Anterior cingulate cortex (tissue), 58 donors: ENCODE data around the gene DNAH17.

ENCODE experiments used
- DNase-seq, 58 donors: peaks; one replicate each; lab custom pipeline; 2025; lab: John Stamatoyannopoulos, UW

Gene DNAH17

GRCh38 chr17:78462148-78462547 lies 115.0 kb downstream of the DNAH17 start:
- no peak for DNase-seq

GRCh38 chr17:78461799-78462053 lies 115.5 kb downstream of the DNAH17 start:
- no peak for DNase-seq

GRCh38 chr17:78460951-78461798 lies 116.0 kb downstream of the DNAH17 start:
- no peak for DNase-seq

GRCh38 chr17:78460176-78460675 lies 117.0 kb downstream of the DNAH17 start:
- DNase-seq: no peak

- no peak for DNase-seq
Observed at GRCh38 chr17:78459696-78460095, 117.5 kb downstream of the DNAH17 start.

- DNase-seq: peak in 57 of 58 donors; percentile 8 to 98 (median 87)
Observed at GRCh38 chr17:78458736-78459335, 118.4 kb downstream of the DNAH17 start.

DNA sequence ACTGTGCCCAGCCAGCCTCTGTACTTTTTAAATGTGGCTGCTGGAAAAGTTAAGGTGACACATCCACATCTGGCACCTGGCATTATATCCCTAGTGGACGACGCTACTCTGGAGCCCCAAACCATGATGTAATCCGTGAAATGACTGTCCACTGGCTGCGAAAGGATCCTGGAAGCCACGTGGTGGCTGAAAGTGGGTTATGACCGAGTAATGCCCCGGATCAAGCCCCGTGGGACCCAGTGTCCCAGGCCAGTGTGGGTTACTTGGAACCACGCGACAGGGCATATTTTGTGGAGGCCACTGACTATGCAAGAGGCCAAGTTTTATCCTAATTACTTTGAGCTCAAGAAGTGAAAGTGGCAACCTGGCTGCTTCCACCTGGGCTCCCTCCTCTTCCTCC lies 119.1 kb downstream of the DNAH17 start:
- DNase-seq: peak in 8 of 58 donors; percentile 14 to 62 (median 40)

DNA sequence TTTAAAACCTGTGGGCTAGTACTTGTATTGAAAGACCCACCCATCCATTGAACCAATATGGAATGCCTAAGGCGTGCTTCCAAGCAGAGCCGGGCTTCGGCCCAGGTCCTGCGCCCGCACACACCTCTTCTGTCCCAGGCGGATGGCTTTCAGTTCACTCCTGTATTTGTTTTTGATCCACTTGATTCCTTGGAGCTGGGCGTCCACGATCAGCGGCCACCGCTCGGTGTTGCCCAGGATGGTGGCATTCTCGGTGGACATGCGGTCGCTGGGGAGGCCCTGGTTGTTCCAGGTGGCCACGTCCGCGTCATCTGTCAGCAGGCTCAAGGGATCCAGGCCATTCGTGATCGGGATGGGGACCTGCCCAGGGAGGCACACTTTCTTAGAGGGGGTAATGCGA lies 122.8 kb downstream of the DNAH17 start:
- DNase-seq: no peak

DNA sequence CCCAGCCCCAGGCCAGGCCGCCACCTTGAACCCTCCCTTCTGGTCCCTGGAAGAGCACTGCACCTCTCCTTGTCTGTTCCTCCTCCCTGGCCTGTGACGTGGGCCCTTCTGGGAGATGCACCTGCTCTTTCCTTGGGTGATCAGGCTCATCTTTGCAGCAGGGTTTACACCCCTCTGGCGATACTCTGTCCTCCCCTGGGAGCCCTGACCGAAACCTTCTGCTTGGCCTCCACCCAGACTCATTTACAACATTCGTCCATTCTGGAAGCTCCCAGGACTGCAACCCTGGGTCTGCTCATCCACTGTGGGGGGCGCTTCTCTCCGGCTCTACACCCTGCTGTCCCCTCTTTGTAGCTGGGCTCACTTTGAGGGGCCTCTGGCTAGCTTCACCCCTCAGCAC lies 125.4 kb downstream of the DNAH17 start:
- no peak for DNase-seq

- DNase-seq: peak in 1 of 58 donors; percentile 22
Observed at GRCh38 chr17:78450696-78451345, 126.4 kb downstream of the DNAH17 start.

GRCh38 chr17:78449983-78450595 lies 127.1 kb downstream of the DNAH17 start:
- DNase-seq: no peak

GRCh38 chr17:78448356-78448993 lies 128.7 kb downstream of the DNAH17 start:
- DNase-seq: no peak

- no peak for DNase-seq
Observed at GRCh38 chr17:78446833-78447232, 130.4 kb downstream of the DNAH17 start.

DNA sequence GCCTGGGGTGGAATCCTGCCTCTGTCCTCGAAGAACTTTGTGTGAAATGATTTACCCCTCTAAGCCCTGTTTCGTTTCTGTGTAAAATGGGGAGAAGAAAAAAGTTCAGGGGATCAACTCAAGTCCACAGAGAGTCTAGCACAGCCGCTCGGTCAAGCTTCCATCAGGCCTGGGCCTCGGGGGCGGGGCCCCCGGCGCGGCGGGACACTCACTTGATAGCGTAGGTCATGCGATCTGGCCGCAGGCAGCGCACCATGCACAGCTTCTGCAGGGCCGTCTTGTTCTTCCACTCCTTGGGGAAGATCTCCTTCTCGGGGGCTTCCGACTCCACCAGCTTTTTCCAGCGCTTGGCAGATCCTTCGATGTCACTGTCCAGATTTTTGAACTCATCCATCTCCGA lies 132.8 kb downstream of the DNAH17 start:
- no peak for DNase-seq

DNA sequence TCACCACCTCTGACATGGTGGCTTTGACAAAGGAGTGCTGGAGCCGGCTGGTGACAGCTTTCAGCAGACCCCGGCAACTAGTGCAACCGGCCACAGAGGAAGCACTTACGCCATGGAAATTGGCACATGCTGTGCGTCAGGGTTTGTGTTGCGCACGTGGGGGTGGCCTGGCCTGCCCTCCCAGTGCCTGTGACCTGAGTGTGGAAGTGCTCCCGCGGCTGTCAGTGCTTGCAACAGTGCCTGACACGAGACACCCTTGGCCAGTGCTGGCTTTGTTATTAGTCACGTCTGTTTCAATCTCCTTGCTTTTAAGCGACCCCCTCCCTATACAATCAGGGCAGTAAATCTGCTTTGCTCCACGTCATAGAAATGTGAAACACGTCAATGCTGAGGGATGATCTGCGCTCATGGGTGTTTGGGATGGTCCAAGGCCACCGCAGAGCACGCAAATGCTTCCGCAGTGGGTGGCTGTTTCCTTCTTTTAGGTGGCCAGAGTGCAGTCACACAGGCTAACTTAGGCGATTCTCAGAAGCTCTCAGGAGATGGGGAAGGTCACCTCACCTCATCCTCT lies 134.5 kb downstream of the DNAH17 start:
- peak in 4 of 58 donors; percentile 26 to 66 (median 38) for DNase-seq

DNA sequence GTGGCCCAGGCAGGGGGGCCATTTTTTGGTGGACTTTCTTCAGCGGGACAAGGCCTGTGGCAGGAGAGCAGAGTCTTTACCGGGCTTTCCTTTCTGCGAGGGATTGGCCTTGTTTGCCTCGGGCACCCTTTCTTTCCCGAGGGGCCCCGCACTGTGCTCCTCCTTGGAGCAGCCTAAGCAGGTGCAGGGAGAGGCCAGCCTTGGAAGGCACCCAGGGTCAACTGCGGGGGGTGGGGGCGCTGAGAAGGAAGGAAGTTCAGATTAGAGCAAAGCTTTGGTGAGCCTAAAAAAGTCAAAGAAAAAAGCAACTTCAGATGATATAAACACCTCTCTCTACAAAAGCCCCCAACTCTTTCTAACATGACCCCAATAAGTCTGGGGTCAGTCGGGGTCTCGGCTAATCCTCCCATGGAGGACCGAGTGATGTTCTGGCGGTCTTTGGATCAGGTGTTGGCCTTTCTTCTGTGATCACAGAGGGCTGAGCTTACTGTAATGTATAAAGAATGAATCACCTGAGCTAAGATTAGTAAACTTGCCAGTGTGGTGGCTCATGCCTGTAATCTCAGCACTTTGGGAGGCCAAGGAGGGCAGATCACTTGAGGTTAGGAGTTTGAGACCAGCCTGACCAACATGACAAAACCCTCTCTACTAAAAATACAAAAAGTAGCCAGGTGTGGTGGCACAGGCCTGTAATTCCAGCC lies 135.8 kb downstream of the DNAH17 start:
- no peak for DNase-seq

DNA sequence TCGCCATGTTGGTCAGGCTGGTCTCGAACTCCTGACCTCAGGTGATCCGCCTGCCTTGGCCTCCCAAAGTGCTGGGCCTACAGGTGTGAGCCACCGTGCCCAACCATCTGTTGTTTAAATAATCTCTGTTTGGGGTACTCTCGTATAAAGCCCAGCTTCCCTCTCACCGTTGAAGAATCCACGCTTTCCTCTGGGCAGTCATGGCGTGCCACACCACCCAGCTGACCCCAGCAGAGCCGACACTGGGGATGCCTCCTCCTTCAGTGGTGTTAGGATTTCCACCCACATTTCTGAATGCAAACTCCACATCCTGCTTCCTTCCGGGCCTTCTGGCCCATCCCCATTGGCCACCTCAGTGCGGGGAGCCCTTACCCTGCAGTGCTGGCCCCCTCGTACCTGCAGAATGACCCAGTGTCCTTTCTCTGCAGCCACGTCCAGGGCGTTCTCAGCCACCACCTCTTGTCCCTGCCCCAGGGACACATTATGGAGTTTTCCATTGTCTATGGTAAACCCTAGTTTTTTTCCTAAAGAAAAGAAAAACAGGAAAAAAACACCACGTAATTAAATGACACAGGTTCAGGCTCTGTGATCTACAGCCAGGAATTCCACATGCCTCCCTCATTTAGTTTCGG lies 138.4 kb downstream of the DNAH17 start:
- no peak for DNase-seq

DNA sequence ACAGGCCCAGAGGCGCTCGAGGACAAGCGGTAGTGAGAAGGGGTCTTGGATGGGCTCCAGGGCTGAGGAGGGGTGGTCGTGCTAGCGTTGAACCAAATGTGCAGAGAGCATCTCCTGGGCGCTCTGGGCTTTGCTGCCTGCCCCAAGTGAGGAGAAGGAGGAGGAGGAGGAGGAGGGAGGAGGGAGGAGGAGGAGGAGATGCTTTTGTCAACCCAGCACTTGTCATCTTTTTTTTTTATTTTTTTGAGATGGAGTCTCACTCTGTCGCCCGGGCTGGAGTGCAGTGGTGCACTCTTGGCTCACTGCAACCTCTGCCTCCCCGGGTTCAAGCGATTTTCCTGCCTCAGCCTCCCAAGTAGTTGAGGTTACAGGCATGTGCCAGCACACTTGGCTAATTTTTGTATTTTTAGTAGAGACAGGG lies 138.9 kb downstream of the DNAH17 start:
- no peak for DNase-seq

GRCh38 chr17:78437508-78438169 lies 139.6 kb downstream of the DNAH17 start:
- DNase-seq: no peak
